ENCODE measurements around the gene RADIL. TPM values are rescaled to one million over a fixed set of nuclear protein-coding genes. Genes with fewer than 3 reads are reported as not detected.

The RADIL gene
- total and polyA plus RNA-seq, 4 donors = 0.25 to 15.0 (median 7.5) TPM

GRCh38 chr7:4815121-4815520, 68.4 kb downstream of the RADIL start:
- Histone ChIP-seq H3K4me3 (ENCODE audit: low read length in 2 of 2) (no peak overlapping the region), H3K36me3 (ENCODE audit: control insufficient read depth in 1 of 2, insufficient read depth in 2 of 2, low read length in 1 of 2) (no peaks in the 10 kb centered on the region), H3K4me1 (ENCODE audit: control insufficient read depth in 1 of 2, insufficient read depth in 2 of 2, low read length in 2 of 2) (no peaks in the 10 kb centered on the region), H3K9me3 (ENCODE audit: control insufficient read depth, low read length) (peaks cover 1% of the 10 kb centered on the region), H3K27ac (ENCODE audit: low read depth in 1 of 2, low read length in 2 of 2) (no peak overlapping the region), H3K27me3 (ENCODE audit: control insufficient read depth in 1 of 2, insufficient read depth in 2 of 2, low read length in 1 of 2) (no peaks in the 10 kb centered on the region)
- WGBS, 2 donors = 97 to 98% methylated on average over 14 of the region's 14 CpGs
- intact Hi-C loops (cut with DNase I) = no loop called here
- DNase-seq (no peak), ATAC-seq (ENCODE audit: low FRiP score) (no peak)

- ATAC-seq (ENCODE audit: low FRiP score) (no peak), DNase-seq (no peak)
- intact Hi-C loops (cut with DNase I) = no loop called here
- Histone ChIP-seq H3K4me3 (ENCODE audit: low read length in 2 of 2) (no peak overlapping the region), H3K4me1 (ENCODE audit: control insufficient read depth in 1 of 2, insufficient read depth in 2 of 2, low read length in 2 of 2) (no peaks in the 10 kb centered on the region), H3K27ac (ENCODE audit: low read depth in 1 of 2, low read length in 2 of 2) (no peak overlapping the region), H3K9me3 (ENCODE audit: control insufficient read depth, low read length) (peaks cover 1% of the 10 kb centered on the region), H3K36me3 (ENCODE audit: control insufficient read depth in 1 of 2, insufficient read depth in 2 of 2, low read length in 1 of 2) (no peaks in the 10 kb centered on the region), H3K27me3 (ENCODE audit: control insufficient read depth in 1 of 2, insufficient read depth in 2 of 2, low read length in 1 of 2) (no peaks in the 10 kb centered on the region)
- WGBS, 2 donors = 77% methylated on average over 14 of the region's 14 CpGs
These were observed 69.1 kb downstream of the RADIL start for GRCh38 chr7:4814433-4814832.

- no peak overlapping the region for H3K4me3 ChIP-seq (ENCODE audit: low read length in 2 of 2)
- H3K9me3 ChIP-seq (ENCODE audit: control insufficient read depth, low read length) = peaks cover 1% of the 10 kb centered on the region
- H3K36me3 ChIP-seq (ENCODE audit: control insufficient read depth in 1 of 2, insufficient read depth in 2 of 2, low read length in 1 of 2) = no peaks in the 10 kb centered on the region
- 87 to 90% methylated on average over 14 of the region's 14 CpGs for WGBS, 2 donors
- DNase-seq (no peak), ATAC-seq (ENCODE audit: low FRiP score) (no peak)
- no peaks in the 10 kb centered on the region for H3K4me1 ChIP-seq (ENCODE audit: control insufficient read depth in 1 of 2, insufficient read depth in 2 of 2, low read length in 2 of 2)
- no peaks in the 10 kb centered on the region for H3K27me3 ChIP-seq (ENCODE audit: control insufficient read depth in 1 of 2, insufficient read depth in 2 of 2, low read length in 1 of 2)
- intact Hi-C loops (cut with DNase I) = no loop called here
- H3K27ac ChIP-seq (ENCODE audit: low read depth in 1 of 2, low read length in 2 of 2) = no peak overlapping the region
These were observed 73.8 kb downstream of the RADIL start for GRCh38 chr7:4809666-4810065.

GRCh38 chr7:4809091-4809591, 74.4 kb downstream of the RADIL start:
- intact Hi-C loops (cut with DNase I) = no loop called here
- no peaks in the 10 kb centered on the region for H3K36me3 ChIP-seq (ENCODE audit: control insufficient read depth in 1 of 2, insufficient read depth in 2 of 2, low read length in 1 of 2)
- H3K27me3 ChIP-seq (ENCODE audit: control insufficient read depth in 1 of 2, insufficient read depth in 2 of 2, low read length in 1 of 2) = no peaks in the 10 kb centered on the region
- no peak overlapping the region for H3K27ac ChIP-seq (ENCODE audit: low read depth in 1 of 2, low read length in 2 of 2)
- WGBS, 2 donors = 79 to 87% methylated on average over 30 to 38 of the region's 38 CpGs
- ATAC-seq (ENCODE audit: low FRiP score) (no peak), DNase-seq (peak in 1 of 2 donors; percentile 57)
- H3K4me1 ChIP-seq (ENCODE audit: control insufficient read depth in 1 of 2, insufficient read depth in 2 of 2, low read length in 2 of 2) = no peaks in the 10 kb centered on the region
- H3K9me3 ChIP-seq (ENCODE audit: control insufficient read depth, low read length) = peaks cover 1% of the 10 kb centered on the region
- no peak overlapping the region for H3K4me3 ChIP-seq (ENCODE audit: low read length in 2 of 2)

GRCh38 chr7:4808565-4808964, 75.0 kb downstream of the RADIL start:
- Histone ChIP-seq H3K27me3 (ENCODE audit: control insufficient read depth in 1 of 2, insufficient read depth in 2 of 2, low read length in 1 of 2) (no peaks in the 10 kb centered on the region), H3K9me3 (ENCODE audit: control insufficient read depth, low read length) (peaks cover 1% of the 10 kb centered on the region), H3K4me1 (ENCODE audit: control insufficient read depth in 1 of 2, insufficient read depth in 2 of 2, low read length in 2 of 2) (no peaks in the 10 kb centered on the region), H3K36me3 (ENCODE audit: control insufficient read depth in 1 of 2, insufficient read depth in 2 of 2, low read length in 1 of 2) (no peaks in the 10 kb centered on the region), H3K4me3 (ENCODE audit: low read length in 2 of 2) (no peak overlapping the region), H3K27ac (ENCODE audit: low read depth in 1 of 2, low read length in 2 of 2) (no peak overlapping the region)
- no peak for ATAC-seq (ENCODE audit: low FRiP score)
- WGBS, 2 donors = 83 to 88% methylated on average over 37 of the region's 37 CpGs
- DNase-seq = peak in 1 of 2 donors; percentile 27
- intact Hi-C loops (cut with DNase I) = no loop called here

GRCh38 chr7:4808026-4808425, 75.5 kb downstream of the RADIL start:
- Histone ChIP-seq H3K36me3 (ENCODE audit: control insufficient read depth in 1 of 2, insufficient read depth in 2 of 2, low read length in 1 of 2) (no peaks in the 10 kb centered on the region), H3K9me3 (ENCODE audit: control insufficient read depth, low read length) (no peaks in the 10 kb centered on the region), H3K4me3 (ENCODE audit: low read length in 2 of 2) (no peak overlapping the region), H3K27ac (ENCODE audit: low read depth in 1 of 2, low read length in 2 of 2) (no peak overlapping the region), H3K4me1 (ENCODE audit: control insufficient read depth in 1 of 2, insufficient read depth in 2 of 2, low read length in 2 of 2) (no peaks in the 10 kb centered on the region), H3K27me3 (ENCODE audit: control insufficient read depth in 1 of 2, insufficient read depth in 2 of 2, low read length in 1 of 2) (no peaks in the 10 kb centered on the region)
- no peak for DNase-seq
- no peak for ATAC-seq (ENCODE audit: low FRiP score)
- WGBS, 2 donors = 51 to 58% methylated on average over 5 of the region's 5 CpGs
- intact Hi-C loops (cut with DNase I) = no loop called here

- intact Hi-C loops (cut with DNase I) = no loop called here
- 31 to 32% methylated on average over 5 of the region's 5 CpGs for whole genome bisulfite sequencing, 2 donors
- H3K9me3 ChIP-seq (ENCODE audit: control insufficient read depth, low read length) = no peaks in the 10 kb centered on the region
- H3K4me3 ChIP-seq (ENCODE audit: low read length in 2 of 2) = no peak overlapping the region
- peak; percentile 9 for ATAC-seq (ENCODE audit: low FRiP score)
- no peaks in the 10 kb centered on the region for H3K36me3 ChIP-seq (ENCODE audit: control insufficient read depth in 1 of 2, insufficient read depth in 2 of 2, low read length in 1 of 2)
- DNase-seq = no peak
- no peak overlapping the region for H3K27ac ChIP-seq (ENCODE audit: low read depth in 1 of 2, low read length in 2 of 2)
- H3K4me1 ChIP-seq (ENCODE audit: control insufficient read depth in 1 of 2, insufficient read depth in 2 of 2, low read length in 2 of 2) = no peaks in the 10 kb centered on the region
- H3K27me3 ChIP-seq (ENCODE audit: control insufficient read depth in 1 of 2, insufficient read depth in 2 of 2, low read length in 1 of 2) = no peaks in the 10 kb centered on the region
These were observed 75.9 kb downstream of the RADIL start for GRCh38 chr7:4807598-4808016.

GRCh38 chr7:4806983-4807597, 76.4 kb downstream of the RADIL start:
- intact Hi-C loops (cut with DNase I) = no loop called here
- no peaks in the 10 kb centered on the region for H3K27me3 ChIP-seq (ENCODE audit: control insufficient read depth in 1 of 2, insufficient read depth in 2 of 2, low read length in 1 of 2)
- no peak overlapping the region for H3K4me3 ChIP-seq (ENCODE audit: low read length in 2 of 2)
- H3K36me3 ChIP-seq (ENCODE audit: control insufficient read depth in 1 of 2, insufficient read depth in 2 of 2, low read length in 1 of 2) = no peaks in the 10 kb centered on the region
- 73 to 76% methylated on average over 17 of the region's 17 CpGs for WGBS, 2 donors
- no peaks in the 10 kb centered on the region for H3K9me3 ChIP-seq (ENCODE audit: control insufficient read depth, low read length)
- H3K27ac ChIP-seq (ENCODE audit: low read depth in 1 of 2, low read length in 2 of 2) = no peak overlapping the region
- H3K4me1 ChIP-seq (ENCODE audit: control insufficient read depth in 1 of 2, insufficient read depth in 2 of 2, low read length in 2 of 2) = no peaks in the 10 kb centered on the region
- ATAC-seq (ENCODE audit: low FRiP score) = no peak
- peak in 1 of 2 donors; percentile 42 for DNase-seq

GRCh38 chr7:4805984-4806300, 77.6 kb downstream of the RADIL start:
- H3K36me3 ChIP-seq (ENCODE audit: control insufficient read depth in 1 of 2, insufficient read depth in 2 of 2, low read length in 1 of 2) = no peaks in the 10 kb centered on the region
- intact Hi-C loops (cut with DNase I) = no loop called here
- no peak for ATAC-seq (ENCODE audit: low FRiP score)

More at GRCh38 chr7:4805984-4806300, 77.6 kb downstream of the RADIL start:
- Histone ChIP-seq H3K27ac (ENCODE audit: low read depth in 1 of 2, low read length in 2 of 2) (no peak overlapping the region), H3K27me3 (ENCODE audit: control insufficient read depth in 1 of 2, insufficient read depth in 2 of 2, low read length in 1 of 2) (no peaks in the 10 kb centered on the region), H3K4me3 (ENCODE audit: low read length in 2 of 2) (no peak overlapping the region), H3K9me3 (ENCODE audit: control insufficient read depth, low read length) (no peaks in the 10 kb centered on the region), H3K4me1 (ENCODE audit: control insufficient read depth in 1 of 2, insufficient read depth in 2 of 2, low read length in 2 of 2) (no peaks in the 10 kb centered on the region)
- 90% methylated on average over 8 of the region's 8 CpGs for WGBS, 2 donors
- no peak for DNase-seq

Data from aorta (tissue), 5 donors.